Endometrial microvascular endothelial cells (primary cell): ENCODE results near the gene ST14. TPM values are rescaled to one million over a fixed set of nuclear protein-coding genes. Genes with fewer than 3 reads are reported as not detected.

ENCODE experiments used
- in situ Hi-C: cut with HindIII; loops from 2 replicates; pipeline ENCODE4 v1.10.0; 2017; ENCODE audit warnings: low sequenced_read_pairs, low pct_unique_long_range_greater_than_20kb; ENCODE audit errors: inconsistent ontology term
- total RNA-seq: library from RNA; depleted of rRNA; stranded (reverse); fragments of >200 nt; gene quantifications from one replicate; pipeline ENCODE4 v1.2.3, GENCODE V29; 2015; ENCODE audit errors: inconsistent ontology term

Gene ST14
- total RNA-seq, 1 donor from 2014 or later, result not detected

GRCh38 chr11:130131961-130132850 lies 27.4 kb upstream of the ST14 start:
- in situ Hi-C loops, result no loop called here

GRCh38 chr11:130133716-130134115 lies 25.9 kb upstream of the ST14 start:
- in situ Hi-C loops, result no loop called here

GRCh38 chr11:130136107-130136506 lies 23.5 kb upstream of the ST14 start:
- in situ Hi-C loops, result no loop called here

GRCh38 chr11:130137999-130138398 lies 21.6 kb upstream of the ST14 start:
- in situ Hi-C loops, result no loop called here

- in situ Hi-C loops, result no loop called here
Measured at GRCh38 chr11:130139401-130139800, 20.2 kb upstream of the ST14 start.

- in situ Hi-C loops, result no loop called here
Measured at GRCh38 chr11:130141561-130142341, 17.8 kb upstream of the ST14 start.

- in situ Hi-C loops, result no loop called here
Measured at GRCh38 chr11:130144141-130144540, 15.4 kb upstream of the ST14 start.

GRCh38 chr11:130144861-130145281 lies 14.7 kb upstream of the ST14 start:
- in situ Hi-C loops, result no loop called here

- in situ Hi-C loops, result no loop called here
Measured at GRCh38 chr11:130145311-130145812, 14.2 kb upstream of the ST14 start.

GRCh38 chr11:130145975-130146776 lies 13.4 kb upstream of the ST14 start:
- in situ Hi-C loops, result no loop called here

- in situ Hi-C loops, result no loop called here
Measured at GRCh38 chr11:130146796-130147195, 12.8 kb upstream of the ST14 start.

- in situ Hi-C loops, result no loop called here
Measured at GRCh38 chr11:130148796-130149326, 10.7 kb upstream of the ST14 start.

- in situ Hi-C loops, result no loop called here
Measured at GRCh38 chr11:130150790-130151189, 8.8 kb upstream of the ST14 start.

GRCh38 chr11:130151196-130151595 lies 8.4 kb upstream of the ST14 start:
- in situ Hi-C loops, result no loop called here

- in situ Hi-C loops, result no loop called here
Measured at GRCh38 chr11:130156108-130157022, 3.2 kb upstream of the ST14 start.

GRCh38 chr11:130157101-130157500 lies 2.5 kb upstream of the ST14 start:
- in situ Hi-C loops, result no loop called here

- in situ Hi-C loops, result no loop called here
Measured at GRCh38 chr11:130157840-130158239, 1.7 kb upstream of the ST14 start.

GRCh38 chr11:130159139-130159538 lies 443 bp upstream of the ST14 start:
- in situ Hi-C loops, result no loop called here
